Muscle of leg (tissue), 11 donors: ENCODE data around the gene TMEM132D. TPM values are rescaled to one million over a fixed set of nuclear protein-coding genes. Genes with fewer than 3 reads are reported as not detected.

Experiments
- DNase-seq: peaks from one replicate; pipeline ENCODE4 v3.0.0; 2013
- H3K27ac ChIP-seq: one replicate; pipeline ENCODE4 v1.5.1; 2013; ENCODE audit warnings: mild to moderate bottlenecking, low read length, control low read depth
- H3K27me3 ChIP-seq: one replicate; pipeline ENCODE4 v1.6.1; 2013; ENCODE audit warnings: low read length; ENCODE audit not compliant: control insufficient read depth, insufficient read depth
- H3K36me3 ChIP-seq: one replicate; pipeline ENCODE4 v1.6.1; 2013; ENCODE audit warnings: low read length; ENCODE audit not compliant: control insufficient read depth, insufficient read depth
- H3K4me1 ChIP-seq: one replicate; pipeline ENCODE4 v1.6.1; 2013; ENCODE audit warnings: low read length; ENCODE audit not compliant: control insufficient read depth, insufficient read depth
- H3K4me3 ChIP-seq: one replicate; pipeline ENCODE4 v1.5.1; 2013; ENCODE audit warnings: low read length, control low read depth
- H3K9me3 ChIP-seq: replicated peaks from 2 replicates; pipeline ENCODE4 v1.6.1; 2013; ENCODE audit warnings: low read depth, low read length; ENCODE audit not compliant: control insufficient read depth
- WGBS: methylation state at CpG from one replicate; pipeline ENCODE4 v1.1.5; 2013; ENCODE audit warnings: missing lambda C conversion rate; ENCODE audit not compliant: insufficient coverage; 5-methylcytosine and 5-hydroxymethylcytosine counted together
- polyA plus RNA-seq, 8 donors: library from polyadenylated mRNA; unstranded; fragments of 120-200 nt; gene quantifications; one replicate each; pipeline versions ENCODE4 v1.2.1 to v1.2.3, GENCODE V29; 2013; ENCODE audit warnings: inconsistent platforms in 1 of 8, low replicate concordance in 1 of 8; ENCODE audit not compliant: insufficient read length in 8 of 8, insufficient read depth in 1 of 8
- total RNA-seq: library from RNA; stranded (reverse); fragments of 120-200 nt; gene quantifications from one replicate; pipeline ENCODE4 v1.2.4, GENCODE V29; 2013

The TMEM132D gene
- total and polyA plus RNA-seq, 9 donors: 0.44 to 2.0 (median 0.85) TPM

DNA sequence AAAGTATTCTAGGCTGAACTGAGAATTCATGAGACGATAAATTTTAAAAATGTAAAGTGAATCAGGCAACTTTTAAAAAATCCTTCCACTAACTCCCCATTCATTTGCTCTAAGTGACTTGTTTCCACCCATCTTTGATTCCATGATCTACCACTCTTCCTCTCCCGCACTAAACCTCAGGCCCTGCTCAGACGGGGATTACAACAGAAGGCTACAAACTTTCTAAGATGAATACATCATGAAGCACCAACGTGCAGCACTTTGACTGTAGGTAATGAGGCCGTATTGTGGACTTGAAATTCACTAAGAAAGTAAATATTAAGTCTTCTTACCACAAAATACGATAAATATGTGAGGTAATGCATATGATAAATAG lies 30.0 kb downstream of the TMEM132D start:
- H3K4me3 ChIP-seq: no peak overlapping the region
- no peak overlapping the region for H3K27ac ChIP-seq
- no peaks in the 10 kb centered on the region for H3K4me1 ChIP-seq
- DNase-seq: no peak
- H3K27me3 ChIP-seq: no peaks in the 10 kb centered on the region
- no peaks in the 10 kb centered on the region for H3K36me3 ChIP-seq
- no peaks in the 10 kb centered on the region for H3K9me3 ChIP-seq
- 40% methylated on average over 1 of the region's 6 CpGs for WGBS

DNA sequence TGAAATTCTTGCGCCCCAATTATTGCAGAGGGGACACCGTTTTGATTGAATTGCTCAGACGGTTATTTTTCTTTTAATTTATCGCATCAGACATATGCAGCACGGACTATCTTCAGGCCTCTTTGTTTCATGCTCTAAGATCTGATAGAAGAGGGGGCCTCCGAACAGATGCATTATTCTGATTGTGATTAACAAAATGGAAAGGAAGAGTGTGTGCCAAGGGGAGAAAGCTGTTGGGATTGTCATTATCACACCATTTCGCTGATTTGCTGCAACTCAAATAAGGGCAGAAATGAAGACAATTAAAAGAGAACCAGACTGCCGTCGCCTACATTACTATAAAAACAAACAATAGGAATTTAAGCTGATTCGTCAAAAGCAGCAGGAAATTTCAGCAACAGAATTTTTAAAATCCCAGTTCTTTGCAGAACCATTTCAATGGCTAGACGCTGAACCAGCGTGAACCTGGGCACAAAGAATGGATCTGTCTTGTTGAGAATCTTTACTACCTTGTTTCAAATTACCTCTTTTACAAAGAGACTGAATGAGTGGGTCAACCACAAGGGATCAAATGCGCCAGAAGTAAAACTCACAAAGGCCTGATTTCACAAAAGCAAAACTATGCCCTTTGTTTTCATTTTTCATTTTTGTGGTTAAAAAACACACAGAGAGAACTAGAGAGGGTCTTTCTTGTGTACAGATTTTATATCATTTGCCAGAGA lies 30.6 kb downstream of the TMEM132D start:
- Histone ChIP-seq H3K9me3 (no peaks in the 10 kb centered on the region), H3K36me3 (no peaks in the 10 kb centered on the region), H3K4me3 (no peak overlapping the region), H3K27ac (no peak overlapping the region), H3K4me1 (no peaks in the 10 kb centered on the region), H3K27me3 (no peaks in the 10 kb centered on the region)
- WGBS: 85% methylated on average over 8 of the region's 13 CpGs
- no peak for DNase-seq

DNA sequence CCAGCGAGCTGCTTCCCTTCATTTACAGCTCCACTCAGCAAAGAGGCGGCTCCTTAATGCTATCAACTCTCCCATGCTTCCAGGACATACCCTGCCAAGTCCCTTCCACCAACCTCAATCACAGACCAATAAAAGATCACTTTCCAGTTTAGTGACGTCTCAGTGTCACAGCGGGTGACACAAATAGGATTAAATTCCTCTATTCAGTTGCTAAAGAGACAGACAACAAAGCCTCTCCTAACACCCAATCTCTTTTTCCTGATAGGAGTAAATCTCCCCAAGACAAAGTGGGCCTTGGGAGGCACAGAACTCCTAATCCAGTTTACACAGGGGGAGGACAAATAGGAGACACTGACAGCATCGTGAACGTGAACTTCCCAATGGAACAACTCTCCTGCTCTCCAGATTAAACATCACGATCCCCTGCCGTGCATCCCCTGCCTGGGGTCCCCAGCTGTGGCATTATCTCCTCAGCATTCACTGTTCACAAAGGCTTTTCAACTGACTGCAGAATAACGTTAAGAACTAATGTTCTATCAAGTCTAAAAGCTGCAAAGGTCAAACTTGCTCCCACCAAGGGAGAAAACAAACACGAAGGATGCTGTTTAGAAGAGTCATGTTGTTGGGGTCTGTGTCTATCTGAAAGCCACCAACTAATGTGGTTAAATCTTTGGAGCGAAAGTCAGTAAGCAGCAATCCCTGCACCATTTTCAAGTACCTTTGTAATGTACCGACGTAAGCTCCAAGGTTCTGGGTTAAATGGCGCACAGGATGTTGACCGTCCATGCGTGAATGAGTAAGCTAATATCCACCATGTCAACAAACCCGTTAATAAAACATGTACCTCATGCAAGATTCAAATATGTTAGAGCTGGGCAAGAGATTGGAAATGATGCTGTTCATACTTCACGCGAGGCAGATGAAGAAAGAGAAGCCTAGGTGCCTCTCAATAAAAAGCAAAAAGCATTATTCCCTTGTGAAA lies 31.5 kb downstream of the TMEM132D start:
- H3K27ac ChIP-seq: no peak overlapping the region
- DNase-seq: no peak
- WGBS: 59% methylated on average over 4 of the region's 19 CpGs
- H3K4me3 ChIP-seq: no peak overlapping the region
- no peaks in the 10 kb centered on the region for H3K36me3 ChIP-seq
- H3K9me3 ChIP-seq: no peaks in the 10 kb centered on the region
- no peaks in the 10 kb centered on the region for H3K27me3 ChIP-seq
- H3K4me1 ChIP-seq: no peaks in the 10 kb centered on the region

DNA sequence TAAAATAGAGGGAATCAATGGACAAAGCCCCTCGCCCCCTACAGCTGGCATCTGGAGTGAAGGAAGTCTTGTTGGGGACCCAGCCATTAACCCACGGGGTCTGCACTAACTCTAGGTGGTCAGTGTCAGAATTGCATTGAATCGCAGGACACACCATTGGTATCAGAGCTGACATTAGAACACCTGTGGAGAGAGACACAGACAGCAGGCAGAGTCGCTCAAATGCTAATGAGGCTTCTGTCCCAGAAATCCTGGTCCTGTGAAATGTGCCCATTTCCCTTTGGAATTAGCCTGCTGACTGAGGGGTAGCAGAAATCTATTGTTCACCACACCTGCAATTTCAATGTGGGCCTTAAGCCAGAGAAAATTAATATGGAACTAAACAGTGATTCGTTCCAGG lies 33.0 kb downstream of the TMEM132D start:
- Histone ChIP-seq H3K4me3 (no peak overlapping the region), H3K36me3 (no peaks in the 10 kb centered on the region), H3K27ac (no peak overlapping the region), H3K9me3 (no peaks in the 10 kb centered on the region), H3K27me3 (no peaks in the 10 kb centered on the region), H3K4me1 (no peaks in the 10 kb centered on the region)
- WGBS: 41% methylated on average over 4 of the region's 5 CpGs
- DNase-seq: no peak

DNA sequence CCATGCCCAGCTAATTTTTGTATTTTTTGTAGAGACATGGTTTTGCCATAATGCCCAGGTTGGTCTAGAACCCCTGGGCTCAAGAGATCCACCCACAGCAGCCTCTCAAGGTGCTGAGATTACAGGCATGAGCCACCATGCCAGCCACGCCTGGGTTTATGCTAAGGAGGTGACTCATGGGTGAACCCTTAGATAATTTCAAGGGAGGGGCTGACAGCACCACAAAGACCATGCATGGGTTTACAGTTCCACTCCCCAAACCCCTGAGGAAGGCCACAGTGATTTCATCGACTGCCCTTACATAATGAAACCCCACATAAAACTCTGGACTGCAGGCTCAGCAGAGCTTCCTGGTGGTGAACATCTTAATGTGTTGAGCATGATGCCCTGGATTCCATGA lies 33.7 kb downstream of the TMEM132D start:
- Histone ChIP-seq H3K27me3 (no peaks in the 10 kb centered on the region), H3K4me3 (no peak overlapping the region), H3K4me1 (no peaks in the 10 kb centered on the region), H3K36me3 (no peaks in the 10 kb centered on the region), H3K27ac (no peak overlapping the region), H3K9me3 (no peaks in the 10 kb centered on the region)
- DNase-seq: no peak
- WGBS: 80% methylated on average over 1 of the region's 2 CpGs

DNA sequence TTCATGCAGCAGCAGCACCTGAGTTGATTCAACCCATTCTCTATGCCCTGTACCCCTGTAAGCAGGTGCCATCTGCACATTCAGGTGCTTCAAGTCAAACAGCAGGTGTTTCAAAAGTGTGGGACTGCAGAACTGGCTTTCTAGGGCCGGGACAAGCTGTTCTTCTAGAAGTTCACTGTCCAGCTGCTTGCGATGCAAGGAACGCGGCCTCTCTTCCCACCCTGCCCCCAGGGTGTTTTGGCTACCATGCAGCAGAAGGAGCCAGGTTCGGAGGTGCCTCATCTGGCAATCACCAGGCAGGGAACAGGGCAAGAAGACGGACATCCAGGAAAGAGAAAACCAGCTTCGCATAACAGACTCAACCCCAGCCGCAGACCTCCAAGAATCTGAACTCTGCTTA lies 35.2 kb downstream of the TMEM132D start:
- H3K4me1 ChIP-seq: no peaks in the 10 kb centered on the region
- DNase-seq: no peak
- no peaks in the 10 kb centered on the region for H3K36me3 ChIP-seq
- WGBS: 84% methylated on average over 6 of the region's 8 CpGs
- H3K9me3 ChIP-seq: peaks cover 3% of the 10 kb centered on the region
- H3K4me3 ChIP-seq: no peak overlapping the region
- H3K27ac ChIP-seq: no peak overlapping the region
- H3K27me3 ChIP-seq: peaks cover 2% of the 10 kb centered on the region

DNA sequence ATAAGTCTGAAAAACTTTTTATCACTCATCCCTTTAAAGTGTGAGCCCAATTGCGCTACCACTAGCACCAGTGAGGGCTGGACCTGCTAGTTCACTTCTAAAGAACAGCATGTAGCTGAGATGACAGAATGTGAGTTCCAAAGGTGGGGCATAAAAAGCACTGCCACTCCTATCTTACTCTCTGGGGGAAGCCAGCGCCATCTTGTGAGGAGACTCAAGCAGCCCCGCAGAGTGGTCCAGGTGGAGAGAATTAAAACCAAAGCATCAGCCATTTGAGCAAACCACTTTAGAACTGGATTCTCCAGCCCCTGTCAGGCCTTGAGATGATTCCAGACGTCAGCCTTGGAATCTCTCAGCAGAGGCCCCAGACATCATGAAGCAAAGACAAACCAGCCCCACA lies 39.9 kb downstream of the TMEM132D start:
- no peak for DNase-seq

DNA sequence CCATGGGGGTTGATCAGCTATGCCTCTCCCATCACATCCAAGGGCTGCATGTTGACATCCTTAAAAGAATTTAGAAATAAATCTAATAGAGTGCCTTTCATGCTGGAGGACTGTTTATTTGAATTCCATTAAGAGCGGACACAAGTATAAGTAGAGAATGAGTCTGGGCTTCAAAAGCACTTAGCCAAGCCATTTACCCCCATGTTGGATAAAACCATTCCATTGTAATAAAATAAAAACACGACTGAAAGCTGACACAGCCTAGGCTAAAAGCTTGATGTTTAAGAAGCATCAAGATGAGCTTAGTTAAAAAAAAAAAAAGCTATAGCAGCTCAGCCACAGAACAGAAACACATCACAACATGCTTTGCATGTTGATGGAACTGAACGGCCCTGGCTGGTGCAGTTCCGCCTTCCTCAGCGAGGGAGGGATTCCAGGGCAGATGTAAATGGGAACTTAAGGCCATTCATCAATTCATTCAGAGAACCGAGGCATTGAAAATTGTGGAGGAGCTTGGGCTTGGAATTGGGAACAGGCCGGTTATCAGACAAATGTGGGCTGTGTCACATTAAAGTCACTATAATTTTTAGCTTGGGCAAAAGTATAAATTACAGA lies 41.2 kb downstream of the TMEM132D start:
- Histone ChIP-seq H3K4me1 (no peaks in the 10 kb centered on the region), H3K36me3 (no peaks in the 10 kb centered on the region), H3K27me3 (peaks cover 2% of the 10 kb centered on the region), H3K4me3 (no peak overlapping the region), H3K27ac (no peak overlapping the region), H3K9me3 (peaks cover 3% of the 10 kb centered on the region)
- no peak for DNase-seq
- no CpG with 5 or more reads among the region's 7 CpGs for WGBS

More for the DNA sequence above, 39.9 kb downstream of the TMEM132D start:
- H3K4me1 ChIP-seq: no peaks in the 10 kb centered on the region
- 0% methylated on average over 1 of the region's 4 CpGs for WGBS
- H3K36me3 ChIP-seq: no peaks in the 10 kb centered on the region
- no peak overlapping the region for H3K4me3 ChIP-seq
- peaks cover 3% of the 10 kb centered on the region for H3K9me3 ChIP-seq
- peaks cover 2% of the 10 kb centered on the region for H3K27me3 ChIP-seq
- no peak overlapping the region for H3K27ac ChIP-seq

DNA sequence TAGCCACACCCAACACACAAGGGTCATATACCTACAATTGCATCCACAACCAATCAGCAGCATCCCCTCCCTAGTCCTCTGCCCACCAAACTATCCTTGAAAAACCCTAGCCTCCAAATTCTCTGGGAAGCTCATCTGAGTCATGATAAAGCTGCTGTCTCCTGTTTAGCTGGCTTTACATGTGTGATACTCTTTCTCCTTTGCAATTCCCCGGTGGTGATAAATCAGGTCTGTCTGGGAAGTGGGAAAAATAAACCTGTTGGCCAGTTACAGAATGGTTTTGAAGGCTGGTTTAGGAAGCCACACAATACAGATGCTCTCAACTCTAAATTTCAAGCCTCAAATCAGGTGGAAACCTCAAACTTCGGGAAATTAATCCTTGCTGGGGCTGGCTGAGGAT lies 41.9 kb downstream of the TMEM132D start:
- H3K9me3 ChIP-seq: peaks cover 3% of the 10 kb centered on the region
- H3K27me3 ChIP-seq: peaks cover 2% of the 10 kb centered on the region
- no peak overlapping the region for H3K27ac ChIP-seq
- no peaks in the 10 kb centered on the region for H3K36me3 ChIP-seq
- H3K4me1 ChIP-seq: no peaks in the 10 kb centered on the region
- WGBS: 20% methylated on average over 1 of the region's 2 CpGs
- no peak overlapping the region for H3K4me3 ChIP-seq
- no peak for DNase-seq

DNA sequence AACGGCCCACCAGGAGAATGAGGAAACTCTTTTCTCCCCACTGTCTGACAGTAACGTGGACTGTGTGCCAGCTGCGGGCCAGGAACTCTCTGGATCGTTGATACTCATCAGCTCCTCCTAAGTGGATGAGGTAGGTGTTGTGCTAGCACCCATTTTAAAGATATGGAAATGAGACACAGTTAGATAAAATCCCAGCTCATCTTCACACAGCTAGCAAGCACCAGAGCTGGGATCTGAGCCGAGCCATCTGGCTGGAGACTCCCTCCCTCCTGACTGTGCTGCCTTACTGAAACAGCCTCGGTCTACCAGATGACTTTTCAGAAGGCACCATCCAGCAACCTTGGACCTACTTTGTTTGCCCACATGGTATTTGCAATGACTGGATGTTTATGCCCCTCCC lies 49.2 kb downstream of the TMEM132D start:
- whole genome bisulfite sequencing: 60% methylated on average over 2 of the region's 6 CpGs
- Histone ChIP-seq H3K4me3 (no peak overlapping the region), H3K27me3 (peaks cover 2% of the 10 kb centered on the region), H3K27ac (no peak overlapping the region), H3K36me3 (no peaks in the 10 kb centered on the region), H3K9me3 (no peaks in the 10 kb centered on the region), H3K4me1 (peaks cover 2% of the 10 kb centered on the region)
- peak; percentile 60 for DNase-seq
